ENCODE results near the gene RAB8A. TPM values are rescaled to one million over a fixed set of nuclear protein-coding genes. Genes with fewer than 3 reads are reported as not detected.
A peak's percentile ranks its signal among the peaks of the same experiment; 100 is the strongest.

RAB8A gene
- total RNA-seq, 1 donor from 2014 or later = 43.3 TPM

DNA sequence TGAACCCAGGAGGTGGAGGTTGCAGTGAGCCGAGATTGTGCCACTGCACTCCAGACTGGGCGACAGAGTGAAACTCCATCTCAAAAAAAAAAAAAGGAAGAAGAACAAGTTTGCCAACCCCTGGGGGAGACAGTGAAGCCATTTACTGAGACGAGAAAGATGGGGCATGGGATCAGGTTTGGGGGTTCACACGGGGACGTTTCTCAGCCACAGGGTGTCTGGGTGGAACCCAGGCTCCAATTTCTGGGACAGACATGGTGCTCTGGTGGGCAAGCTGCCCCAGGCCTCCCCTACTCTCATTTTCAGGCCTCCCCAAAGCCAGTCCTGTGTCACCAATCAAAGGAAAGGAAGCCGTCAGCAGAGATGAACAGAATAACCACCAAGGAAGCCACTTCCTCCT lies 45.2 kb downstream of the RAB8A start:
- DNase-seq (ENCODE audit: low read depth) = no peak
- Histone ChIP-seq H3K4me3 (ENCODE audit: low read depth, low read length) (no peak overlapping the region), H3K27me3 (ENCODE audit: control insufficient read depth, insufficient read depth, low read length) (no peaks in the 10 kb centered on the region), H3K36me3 (ENCODE audit: control insufficient read depth, insufficient read depth, low read length) (no peaks in the 10 kb centered on the region)
- TF ChIP-seq, protein P1, sequence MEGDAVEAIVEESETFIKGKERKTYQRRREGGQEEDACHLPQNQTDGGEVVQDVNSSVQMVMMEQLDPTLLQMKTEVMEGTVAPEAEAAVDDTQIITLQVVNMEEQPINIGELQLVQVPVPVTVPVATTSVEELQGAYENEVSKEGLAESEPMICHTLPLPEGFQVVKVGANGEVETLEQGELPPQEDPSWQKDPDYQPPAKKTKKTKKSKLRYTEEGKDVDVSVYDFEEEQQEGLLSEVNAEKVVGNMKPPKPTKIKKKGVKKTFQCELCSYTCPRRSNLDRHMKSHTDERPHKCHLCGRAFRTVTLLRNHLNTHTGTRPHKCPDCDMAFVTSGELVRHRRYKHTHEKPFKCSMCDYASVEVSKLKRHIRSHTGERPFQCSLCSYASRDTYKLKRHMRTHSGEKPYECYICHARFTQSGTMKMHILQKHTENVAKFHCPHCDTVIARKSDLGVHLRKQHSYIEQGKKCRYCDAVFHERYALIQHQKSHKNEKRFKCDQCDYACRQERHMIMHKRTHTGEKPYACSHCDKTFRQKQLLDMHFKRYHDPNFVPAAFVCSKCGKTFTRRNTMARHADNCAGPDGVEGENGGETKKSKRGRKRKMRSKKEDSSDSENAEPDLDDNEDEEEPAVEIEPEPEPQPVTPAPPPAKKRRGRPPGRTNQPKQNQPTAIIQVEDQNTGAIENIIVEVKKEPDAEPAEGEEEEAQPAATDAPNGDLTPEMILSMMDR (IDR thresholded peaks at IDR 0.05; ENCODE audit: insufficient read depth, low read length, poor library complexity, severe bottlenecking) = no peak

GRCh38 chr19:16157601-16158000 lies 45.9 kb downstream of the RAB8A start:
- no peak for DNase-seq (ENCODE audit: low read depth)
- H3K27me3 ChIP-seq (ENCODE audit: control insufficient read depth, insufficient read depth, low read length) = no peaks in the 10 kb centered on the region
- TF ChIP-seq, protein P1 (IDR thresholded peaks at IDR 0.05; ENCODE audit: insufficient read depth, low read length, poor library complexity, severe bottlenecking) = no peak
- no peak overlapping the region for H3K4me3 ChIP-seq (ENCODE audit: low read depth, low read length)
- H3K36me3 ChIP-seq (ENCODE audit: control insufficient read depth, insufficient read depth, low read length) = no peaks in the 10 kb centered on the region

DNA sequence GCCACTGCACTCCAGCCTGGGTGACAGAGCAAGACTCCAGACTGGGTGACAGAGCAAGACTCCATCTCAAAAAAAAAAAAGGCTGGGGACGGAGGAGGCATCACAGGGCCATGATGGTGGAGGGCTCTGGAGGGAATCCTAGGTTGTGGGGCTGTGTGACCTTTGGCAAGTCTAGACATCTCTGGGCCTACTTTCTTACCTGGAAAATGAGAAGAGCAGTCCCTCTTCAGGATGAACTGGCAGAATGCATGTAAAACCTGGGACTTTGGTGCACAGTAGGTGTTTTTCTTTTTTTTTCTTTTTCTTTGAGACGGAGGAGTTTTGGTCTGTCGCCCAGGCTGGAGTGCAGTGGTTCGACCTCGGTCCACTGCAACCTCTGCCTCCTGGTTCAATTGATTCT lies 48.0 kb downstream of the RAB8A start:
- no peak for DNase-seq (ENCODE audit: low read depth)
- Histone ChIP-seq H3K27me3 (ENCODE audit: control insufficient read depth, insufficient read depth, low read length) (no peaks in the 10 kb centered on the region), H3K4me3 (ENCODE audit: low read depth, low read length) (no peak overlapping the region), H3K36me3 (ENCODE audit: control insufficient read depth, insufficient read depth, low read length) (no peaks in the 10 kb centered on the region)
- TF ChIP-seq, protein P1 (IDR thresholded peaks at IDR 0.05; ENCODE audit: insufficient read depth, low read length, poor library complexity, severe bottlenecking) = no peak

- Histone ChIP-seq H3K36me3 (ENCODE audit: control insufficient read depth, insufficient read depth, low read length) (no peaks in the 10 kb centered on the region), H3K4me3 (ENCODE audit: low read depth, low read length) (no peak overlapping the region), H3K27me3 (ENCODE audit: control insufficient read depth, insufficient read depth, low read length) (no peaks in the 10 kb centered on the region)
- no peak for DNase-seq (ENCODE audit: low read depth)
- TF ChIP-seq, protein P1 (IDR thresholded peaks at IDR 0.05; ENCODE audit: insufficient read depth, low read length, poor library complexity, severe bottlenecking) = no peak
These were observed 48.8 kb downstream of the RAB8A start for GRCh38 chr19:16160445-16160942.

DNA sequence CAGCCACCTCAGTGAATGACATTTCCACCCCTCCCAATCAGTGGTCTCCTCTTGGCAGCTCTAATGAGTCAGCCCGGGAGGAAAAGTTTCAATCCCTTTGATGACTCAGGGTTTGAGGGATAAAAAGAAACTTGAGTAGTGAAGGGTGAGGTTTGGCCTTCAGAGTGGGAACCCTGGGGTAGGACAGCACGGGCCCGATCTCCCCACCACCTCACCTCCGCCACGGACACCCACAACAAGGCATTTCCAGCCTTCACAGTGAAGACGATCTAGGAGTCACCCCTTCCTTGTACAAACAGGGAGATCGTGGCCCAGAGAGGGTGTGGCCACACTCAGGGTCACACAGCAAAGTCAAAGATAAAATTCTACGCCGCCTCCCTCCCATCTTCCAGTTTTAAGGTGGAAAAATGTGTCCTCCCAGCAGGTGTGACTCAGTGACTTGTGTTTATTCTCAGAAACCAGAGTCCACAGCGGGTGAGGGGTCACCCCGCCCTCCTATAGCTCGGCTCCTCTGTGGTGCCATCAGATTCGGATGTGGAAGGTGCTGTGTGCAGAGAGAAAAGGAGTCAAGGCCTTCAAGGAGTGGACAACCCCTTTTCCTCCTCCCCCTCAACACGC lies 49.4 kb downstream of the RAB8A start:
- DNase-seq (ENCODE audit: low read depth) = peak; percentile 37
- H3K36me3 ChIP-seq (ENCODE audit: control insufficient read depth, insufficient read depth, low read length) = no peaks in the 10 kb centered on the region

More for the DNA sequence above, 49.4 kb downstream of the RAB8A start:
- TF ChIP-seq, protein P1 (IDR thresholded peaks at IDR 0.05; ENCODE audit: insufficient read depth, low read length, poor library complexity, severe bottlenecking) = no peak
- Histone ChIP-seq H3K27me3 (ENCODE audit: control insufficient read depth, insufficient read depth, low read length) (no peaks in the 10 kb centered on the region), H3K4me3 (ENCODE audit: low read depth, low read length) (no peak overlapping the region)

Measured in kidney epithelial cell (primary cell).